Measurements from ENCODE around the gene ADCY10.

GRCh38 chr1:167909691-167910180 is 4.2 kb downstream of the ADCY10 start:
- no peak for TF ChIP-seq POLR2AphosphoS5 (IDR thresholded peaks at IDR 0.05; ENCODE audit: low read depth, low read length)
- no peak for TF ChIP-seq CTCF (IDR thresholded peaks at IDR 0.05; ENCODE audit: control extremely low read depth in 1 of 3, insufficient read depth in 1 of 3, low read depth in 1 of 3, low read length in 3 of 3)
- no peak for TF ChIP-seq ATF2 (IDR thresholded peaks at IDR 0.05; ENCODE audit: low read length)
- no peak for TF ChIP-seq POLR2A (IDR thresholded peaks at IDR 0.05; ENCODE audit: control extremely low read depth in 1 of 2, low read depth in 2 of 2, low read length in 2 of 2)
- TF ChIP-seq EZH2 (IDR thresholded peaks at IDR 0.05; ENCODE audit: low read depth, low read length, severe bottlenecking) = no peak
